ENCODE data around the gene PAK6.

- TF ChIP-seq CTCF (IDR thresholded peaks at IDR 0.05) (no peak), POLR2A (IDR thresholded peaks at IDR 0.05) (no peak)
Measured at GRCh38 chr15:40247406-40247971, 8.6 kb downstream of the PAK6 start.
